Activated CD8-positive, alpha-beta memory T cell treated with anti-CD3 and anti-CD28 coated beads for 4 hours (primary cell): ENCODE results near the gene CRYBG2.
"Not testable (repeated sequence)": the region's sequence is repeated elsewhere in the genome, so short reads cannot be mapped to it uniquely, and the experiment has no call there.

ENCODE experiments used
- DNase-seq, 2 donors: peaks; one replicate each; pipeline ENCODE4 v3.0.0-alpha.2; 2020; ENCODE audit warnings: low read depth in 2 of 2

The CRYBG2 gene

GRCh38 chr1:26321315-26322041 lies 32.5 kb downstream of the CRYBG2 start:
- DNase-seq, result peak; percentile 85 to 90

- DNase-seq, result no peak
Observed at GRCh38 chr1:26320896-26321295, 33.0 kb downstream of the CRYBG2 start.

- no peak for DNase-seq
Observed at GRCh38 chr1:26318338-26319064, 35.4 kb downstream of the CRYBG2 start.

GRCh38 chr1:26317612-26318337 lies 36.2 kb downstream of the CRYBG2 start, which contains the start of gene CD52:
CD52 (plus strand) TSS chr1:26317958; CDS start chr1:26318018, 60 bp downstream.
- DNase-seq, result peak; percentile 61 to 67

GRCh38 chr1:26317146-26317545 lies 36.8 kb downstream of the CRYBG2 start:
- no peak for DNase-seq

- DNase-seq, result no peak
Observed at GRCh38 chr1:26315874-26316850, 37.8 kb downstream of the CRYBG2 start.

- no peak for DNase-seq
Observed at GRCh38 chr1:26314501-26314900, 39.4 kb downstream of the CRYBG2 start.

GRCh38 chr1:26307966-26308899 lies 45.7 kb downstream of the CRYBG2 start:
- DNase-seq, result not testable (repeated sequence)

GRCh38 chr1:26307363-26307781 lies 46.6 kb downstream of the CRYBG2 start:
- no peak for DNase-seq

- peak; percentile 80 to 88 for DNase-seq
Observed at GRCh38 chr1:26306290-26307229, 47.4 kb downstream of the CRYBG2 start, which contains the start of gene UBXN11. UBXN11 (minus strand) TSS chr1:26306636; CDS start chr1:26302883, 3,753 bp downstream.

GRCh38 chr1:26305667-26306289 lies 48.2 kb downstream of the CRYBG2 start:
- no peak for DNase-seq

GRCh38 chr1:26302733-26303405 lies 51.1 kb downstream of the CRYBG2 start:
- no peak for DNase-seq

- no peak for DNase-seq
Observed at GRCh38 chr1:26300578-26301275, 53.2 kb downstream of the CRYBG2 start.

GRCh38 chr1:26297791-26298124 lies 56.2 kb downstream of the CRYBG2 start:
- no peak for DNase-seq

GRCh38 chr1:26297057-26297790 lies 56.7 kb downstream of the CRYBG2 start:
- no peak for DNase-seq

- DNase-seq, result no peak
Observed at GRCh38 chr1:26296340-26297056, 57.4 kb downstream of the CRYBG2 start.
